Liver (tissue), 9 donors: ENCODE data around the gene VPS39. TPM values are rescaled to one million over a fixed set of nuclear protein-coding genes. Genes with fewer than 3 reads are reported as not detected.

Experiments used
- DNase-seq: peaks from one replicate; pipeline ENCODE4 v3.0.0-alpha.2; 2017; ENCODE audit warnings: low spot score
- H3K27ac ChIP-seq, 2 donors: one replicate each; pipeline ENCODE4 v1.7.0; 2013; ENCODE audit warnings: inconsistent platforms in 2 of 2, low read length in 2 of 2, control low read depth in 1 of 2, low read depth in 1 of 2, mild to moderate bottlenecking in 1 of 2
- H3K27me3 ChIP-seq, 4 donors: one replicate each; pipeline versions ENCODE4 v1.6.1 to v1.7.0; 2013; ENCODE audit warnings: low read length in 3 of 4, inconsistent platforms in 1 of 4, mild to moderate bottlenecking in 1 of 4, moderate library complexity in 1 of 4; ENCODE audit not compliant: control insufficient read depth in 4 of 4, insufficient read depth in 4 of 4
- H3K36me3 ChIP-seq, 4 donors: one replicate each; pipeline versions ENCODE4 v1.6.1 to v1.7.0; 2013; ENCODE audit warnings: low read length in 3 of 4, mild to moderate bottlenecking in 3 of 4, low read depth in 1 of 4, moderate library complexity in 1 of 4; ENCODE audit not compliant: control insufficient read depth in 4 of 4, insufficient read depth in 3 of 4
- H3K4me1 ChIP-seq, 4 donors: one replicate each; pipeline versions ENCODE4 v1.6.1 to v1.7.0; 2013; ENCODE audit warnings: low read length in 3 of 4, mild to moderate bottlenecking in 3 of 4, moderate library complexity in 1 of 4; ENCODE audit not compliant: control insufficient read depth in 4 of 4, insufficient read depth in 4 of 4
- H3K4me3 ChIP-seq, 3 donors: one replicate each; pipeline versions ENCODE4 v1.6.1 to v1.7.0; 2013; ENCODE audit warnings: low read length in 3 of 3, control low read depth in 1 of 3, low read depth in 1 of 3, mild to moderate bottlenecking in 1 of 3
- H3K9ac ChIP-seq, 2 donors: one replicate each; pipeline ENCODE4 v1.7.0; 2013; ENCODE audit warnings: low read length in 2 of 2, mild to moderate bottlenecking in 2 of 2, moderate library complexity in 2 of 2, control low read depth in 1 of 2, low read depth in 1 of 2
- H3K9me3 ChIP-seq, 4 donors: one replicate each; pipeline versions ENCODE4 v1.6.1 to v1.7.0; 2013; ENCODE audit warnings: low read length in 3 of 4; ENCODE audit not compliant: control insufficient read depth in 4 of 4
- ATF3 ChIP-seq: IDR thresholded peaks from 2 replicates; pipeline ENCODE4 v1.6.1; 2016; ENCODE audit warnings: antibody characterized with exemption
- CTCF ChIP-seq: fragments of 150-350 bp; IDR thresholded peaks from 2 replicates; pipeline ENCODE4 v1.5.1; 2017; ENCODE audit warnings: improper control_type of control experiment, low read depth, low read length; ENCODE audit not compliant: missing input control
- EGR1 ChIP-seq, 2 donors: IDR thresholded peaks; 2 replicates each; pipeline ENCODE4 v1.6.1; 2016 to 2018; ENCODE audit warnings: antibody characterized with exemption in 2 of 2, low read depth in 2 of 2
- FOXA1 ChIP-seq: IDR thresholded peaks from 2 replicates; pipeline ENCODE4 v1.6.1; 2016; ENCODE audit warnings: antibody characterized with exemption
- FOXA2 ChIP-seq: IDR thresholded peaks from 2 replicates; pipeline ENCODE4 v1.6.1; 2016; ENCODE audit warnings: antibody characterized with exemption
- GABPA ChIP-seq, 2 donors: IDR thresholded peaks in 1 of 2; conservative IDR thresholded peaks in 1 of 2; 2 replicates each; pipeline ENCODE4 v1.6.1; 2016; ENCODE audit warnings: antibody characterized with exemption in 2 of 2, mild to moderate bottlenecking in 1 of 2, moderate library complexity in 1 of 2
- HNF4A ChIP-seq, 2 donors: conservative IDR thresholded peaks; 2 replicates each; pipeline ENCODE4 v1.6.1; 2016; ENCODE audit warnings: antibody characterized with exemption in 2 of 2, mild to moderate bottlenecking in 2 of 2
- HNF4G ChIP-seq: IDR thresholded peaks from 2 replicates; pipeline ENCODE4 v1.6.1; 2016; ENCODE audit warnings: antibody characterized with exemption
- JUND ChIP-seq, 2 donors: IDR thresholded peaks; 2 replicates each; pipeline ENCODE4 v1.6.1; 2016; ENCODE audit warnings: antibody characterized with exemption in 2 of 2
- MAX ChIP-seq: IDR thresholded peaks from 2 replicates; pipeline ENCODE4 v1.6.1; 2016; ENCODE audit warnings: antibody characterized with exemption
- NR2F2 ChIP-seq: IDR thresholded peaks from 2 replicates; pipeline ENCODE4 v1.6.1; 2016; ENCODE audit warnings: antibody characterized with exemption
- RAD21 ChIP-seq, 2 donors: IDR thresholded peaks; 2 replicates each; pipeline ENCODE4 v1.6.1; 2016; ENCODE audit warnings: antibody characterized with exemption in 2 of 2, mild to moderate bottlenecking in 2 of 2
- REST ChIP-seq: IDR thresholded peaks from 2 replicates; pipeline ENCODE4 v1.6.1; 2016; ENCODE audit warnings: antibody characterized with exemption, mild to moderate bottlenecking
- RXRA ChIP-seq, 2 donors: IDR thresholded peaks; 2 replicates each; pipeline ENCODE4 v1.6.1; 2017 to 2018; ENCODE audit warnings: antibody characterized with exemption in 2 of 2, mild to moderate bottlenecking in 1 of 2
- SP1 ChIP-seq: IDR thresholded peaks from 2 replicates; pipeline ENCODE4 v1.6.1; 2018; ENCODE audit warnings: antibody characterized with exemption, mild to moderate bottlenecking
- TAF1 ChIP-seq: conservative IDR thresholded peaks from 2 replicates; pipeline ENCODE4 v1.6.1; 2016; ENCODE audit warnings: antibody characterized with exemption, mild to moderate bottlenecking
- YY1 ChIP-seq: IDR thresholded peaks from 2 replicates; pipeline ENCODE4 v1.6.1; 2016; ENCODE audit warnings: antibody characterized with exemption, mild to moderate bottlenecking
- WGBS: extraction: QIAGEN DNeasy Blood & Tissue Kit; methylation state at CpG from one replicate; pipeline ENCODE4 v1.1.7; 2013; 5-methylcytosine and 5-hydroxymethylcytosine counted together
- polyA plus RNA-seq, 2 donors: library from polyadenylated mRNA; stranded (reverse) in 1 of 2; unstranded in 1 of 2; fragments of 200-250 nt in 1 of 2; fragments of >200 nt in 1 of 2; fragmentation: Nextera tagmentation in 1 of 2; extraction: Ambion mirVana in 1 of 2; gene quantifications; one replicate each; pipeline versions ENCODE4 v1.2.1 to v1.2.3, GENCODE V29; 2013 to 2015
- total RNA-seq, 2 donors: library from RNA; depleted of rRNA; stranded (reverse); fragments of >200 nt; gene quantifications; one replicate each; pipeline ENCODE4 v1.2.3, GENCODE V29; 2014
- TF ChIP-seq, protein P1 (sequence below): IDR thresholded peaks from 2 replicates; pipeline ENCODE4 v1.6.1; 2016; ENCODE audit warnings: antibody characterized with exemption
- donor health status: healthy.
- donor health status: healthy.
- donor health status: healthy.
- donor health status: healthy.
- donor health status: healthy.

VPS39 gene
- total and polyA plus RNA-seq, 4 donors: 11.1 to 41.2 (median 16.8) TPM

DNA sequence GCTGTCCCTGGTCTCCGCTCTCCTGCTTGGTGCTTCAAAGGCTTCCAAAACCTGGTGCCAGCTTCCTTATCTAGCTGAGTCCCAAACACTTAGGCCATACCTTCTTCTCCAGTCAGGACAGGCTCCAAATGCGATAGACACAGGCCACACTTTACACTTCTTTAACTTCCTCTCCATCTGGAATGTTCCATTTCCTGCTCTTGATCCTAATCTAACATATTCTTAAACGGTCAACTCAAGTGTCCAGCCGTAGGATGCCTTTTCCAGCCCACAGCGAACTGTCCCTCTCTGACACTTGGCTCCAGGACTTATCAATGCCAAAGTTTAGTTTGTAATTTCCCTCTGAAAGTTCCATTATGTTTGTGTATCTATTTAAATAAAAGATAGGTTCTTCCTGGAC is 32.4 kb downstream of the VPS39 start:
- no peak for TF ChIP-seq EGR1 (IDR thresholded peaks at IDR 0.05; ENCODE audit: low read depth in 2 of 2)
- TF ChIP-seq NR2F2: no peak
- TF ChIP-seq SP1: no peak
- Histone ChIP-seq H3K9me3 (no peaks in the 10 kb centered on the region), H3K4me1 (no peaks in the 10 kb centered on the region), H3K36me3 (peaks cover 18 to 65% (median 53%) of the 10 kb centered on the region in 4 donors), H3K27me3 (no peaks in the 10 kb centered on the region), H3K9ac (no peak overlapping the region), H3K4me3 (no peak overlapping the region), H3K27ac (no peak overlapping the region)
- DNase-seq: no peak
- WGBS: 83% methylated on average over 5 of the region's 5 CpGs

GRCh38 chr15:42172475-42172874 is 35.6 kb downstream of the VPS39 start:
- no peak overlapping the region for H3K9ac ChIP-seq
- 76% methylated on average over 5 of the region's 5 CpGs for WGBS
- peaks cover 16 to 58% (median 48%) of the 10 kb centered on the region in 4 donors for H3K36me3 ChIP-seq
- H3K4me1 ChIP-seq: no peaks in the 10 kb centered on the region
- no peaks in the 10 kb centered on the region for H3K9me3 ChIP-seq
- H3K27me3 ChIP-seq: no peaks in the 10 kb centered on the region
- TF ChIP-seq HNF4A (conservative IDR thresholded peaks at IDR 0.05): no peak
- no peak for TF ChIP-seq CTCF
- no peak for TF ChIP-seq GABPA (IDR thresholded peaks at IDR 0.05 in 1 of 2, conservative IDR thresholded peaks at IDR 0.05 in 1 of 2)
- TF ChIP-seq RAD21 (IDR thresholded peaks at IDR 0.05): no peak
- TF ChIP-seq, protein P1, sequence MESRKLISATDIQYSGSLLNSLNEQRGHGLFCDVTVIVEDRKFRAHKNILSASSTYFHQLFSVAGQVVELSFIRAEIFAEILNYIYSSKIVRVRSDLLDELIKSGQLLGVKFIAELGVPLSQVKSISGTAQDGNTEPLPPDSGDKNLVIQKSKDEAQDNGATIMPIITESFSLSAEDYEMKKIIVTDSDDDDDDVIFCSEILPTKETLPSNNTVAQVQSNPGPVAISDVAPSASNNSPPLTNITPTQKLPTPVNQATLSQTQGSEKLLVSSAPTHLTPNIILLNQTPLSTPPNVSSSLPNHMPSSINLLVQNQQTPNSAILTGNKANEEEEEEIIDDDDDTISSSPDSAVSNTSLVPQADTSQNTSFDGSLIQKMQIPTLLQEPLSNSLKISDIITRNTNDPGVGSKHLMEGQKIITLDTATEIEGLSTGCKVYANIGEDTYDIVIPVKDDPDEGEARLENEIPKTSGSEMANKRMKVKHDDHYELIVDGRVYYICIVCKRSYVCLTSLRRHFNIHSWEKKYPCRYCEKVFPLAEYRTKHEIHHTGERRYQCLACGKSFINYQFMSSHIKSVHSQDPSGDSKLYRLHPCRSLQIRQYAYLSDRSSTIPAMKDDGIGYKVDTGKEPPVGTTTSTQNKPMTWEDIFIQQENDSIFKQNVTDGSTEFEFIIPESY: no peak
- no peak for TF ChIP-seq YY1
- no peak for TF ChIP-seq HNF4G
- no peak for TF ChIP-seq MAX
- TF ChIP-seq EGR1 (IDR thresholded peaks at IDR 0.05; ENCODE audit: low read depth in 2 of 2): no peak
- TF ChIP-seq FOXA1: no peak
- no peak for TF ChIP-seq RXRA (IDR thresholded peaks at IDR 0.05)
- TF ChIP-seq NR2F2: no peak
- TF ChIP-seq FOXA2: no peak
- no peak for TF ChIP-seq ATF3
- no peak for TF ChIP-seq SP1
- TF ChIP-seq TAF1: no peak
- no peak for TF ChIP-seq REST
- no peak for TF ChIP-seq JUND (IDR thresholded peaks at IDR 0.05)
- no peak overlapping the region for H3K27ac ChIP-seq
- H3K4me3 ChIP-seq: no peak overlapping the region
- no peak for DNase-seq
